A673 (cell line): Measurements from ENCODE around the gene METTL22.

Source experiments
- CTCF ChIP-seq: fragments of 300-800, 200-600 bp; sonication (generic); conservative IDR thresholded peaks from 2 replicates; pipeline ENCODE4 v1.5.1; 2017; ENCODE audit warnings: low read depth, mild to moderate bottlenecking, antibody characterized with exemption, low read length, moderate library complexity, mixed read lengths
- EZH2 ChIP-seq: fragments of 200-600 bp; sonication (generic); IDR thresholded peaks from 2 replicates; pipeline ENCODE4 v1.6.1; 2017; ENCODE audit warnings: borderline replicate concordance, low read depth, mild to moderate bottlenecking, mixed read lengths, antibody characterized with exemption, low read length; ENCODE audit not compliant: poor library complexity, severe bottlenecking

- TF ChIP-seq CTCF (no peak), EZH2 (no peak)
These were observed 46.0 kb downstream of the METTL22 start for GRCh38 chr16:8667492-8667891.
